Activated CD4-positive, alpha-beta memory T cell treated with anti-CD3 and anti-CD28 coated beads, Interleukin-2, amount 10 ng/mL, durations not matched to agents 7 days and 5 days (primary cell): Measurements from ENCODE around the gene COL4A6. TPM values are rescaled to one million over a fixed set of nuclear protein-coding genes. Genes with fewer than 3 reads are reported as not detected.

Source experiments
- CTCF ChIA-PET: fragments of 350-600 bp; sonication (Branson Sonifier 250); formaldehyde crosslinking; loops from one replicate; lab custom pipeline; 2021; ENCODE audit warnings: antibody characterized with exemption, inconsistent platforms; lab: Charles Lee
- POLR2A ChIA-PET: fragments of 350-600 bp; sonication (Branson Sonifier 250); formaldehyde crosslinking; loops from one replicate; lab custom pipeline; 2021; ENCODE audit warnings: antibody characterized with exemption; lab: Charles Lee
- DNase-seq: peaks from one replicate; pipeline ENCODE4 v3.0.0-alpha.2; 2020
- H3K27ac Mint-ChIP-seq: one replicate; pipeline ENCODE4 v1.8.0; 2021; ENCODE audit warnings: mild to moderate bottlenecking, mixed read lengths
- H3K27me3 Mint-ChIP-seq: one replicate; pipeline ENCODE4 v1.8.0; 2021; ENCODE audit warnings: mixed read lengths
- H3K36me3 Mint-ChIP-seq: one replicate; pipeline ENCODE4 v1.8.0; 2021; ENCODE audit warnings: low read depth, mixed read lengths
- H3K4me1 Mint-ChIP-seq: one replicate; pipeline ENCODE4 v1.8.0; 2021; ENCODE audit warnings: mixed read lengths
- H3K4me3 Mint-ChIP-seq: one replicate; pipeline ENCODE4 v1.8.0; 2021; ENCODE audit warnings: mild to moderate bottlenecking, mixed read lengths
- H3K9me3 Mint-ChIP-seq: one replicate; pipeline ENCODE4 v1.8.0; 2021; ENCODE audit warnings: mixed read lengths
- total RNA-seq, 2 experiments: library from RNA; stranded (reverse); gene quantifications; one replicate each; pipeline ENCODE4 v1.2.3, GENCODE V29; 2021

Gene COL4A6
- total RNA-seq, 2 experiments from 2014 or later, result not detected

DNA sequence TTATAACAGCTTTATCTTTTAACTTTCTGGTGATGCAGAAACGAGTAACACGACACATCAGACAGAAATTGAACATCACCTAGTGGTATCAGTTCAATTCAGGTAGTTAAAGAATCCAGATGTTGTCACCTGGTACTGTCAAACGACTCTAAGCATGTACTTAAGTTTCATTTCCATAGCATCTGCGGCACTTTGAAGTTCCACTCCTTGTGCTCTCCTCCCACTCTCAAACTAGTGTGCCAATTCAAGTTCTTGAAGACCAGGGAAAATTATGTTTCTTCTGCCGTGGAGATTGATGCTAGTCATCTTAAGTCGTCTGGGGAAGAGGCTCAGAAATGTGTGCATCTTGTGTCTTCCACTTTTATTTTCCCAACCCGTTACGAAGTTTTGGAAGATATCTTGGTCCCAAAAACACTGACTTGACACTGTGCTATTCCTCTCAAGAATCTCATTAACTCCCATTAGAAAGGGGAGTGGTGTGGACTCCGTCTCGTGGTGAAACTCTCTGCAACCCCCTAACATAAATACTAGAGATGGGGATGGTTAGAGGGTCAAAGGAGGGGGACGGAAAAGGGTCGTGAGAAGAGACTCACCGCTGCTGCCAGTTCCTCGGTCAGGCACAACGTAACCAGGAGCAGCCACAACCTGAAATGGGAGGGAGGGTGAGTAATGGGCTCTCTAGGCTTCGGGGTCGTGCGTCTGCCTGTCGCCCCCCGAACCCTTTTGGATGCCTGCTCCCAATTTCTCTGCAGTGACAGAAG, 693 bp downstream of the COL4A6 start:
- ChIA-PET CTCF (no interaction called here), POLR2A (no interaction called here)
- DNase-seq, result no peak
- peaks cover 25% of the 10 kb centered on the region for H3K27me3 Mint-ChIP-seq
- no peak overlapping the region for H3K4me3 Mint-ChIP-seq
- H3K36me3 Mint-ChIP-seq, result no peaks in the 10 kb centered on the region
- H3K9me3 Mint-ChIP-seq, result no peaks in the 10 kb centered on the region
- H3K4me1 Mint-ChIP-seq, result no peaks in the 10 kb centered on the region
- no peak overlapping the region for H3K27ac Mint-ChIP-seq

DNA sequence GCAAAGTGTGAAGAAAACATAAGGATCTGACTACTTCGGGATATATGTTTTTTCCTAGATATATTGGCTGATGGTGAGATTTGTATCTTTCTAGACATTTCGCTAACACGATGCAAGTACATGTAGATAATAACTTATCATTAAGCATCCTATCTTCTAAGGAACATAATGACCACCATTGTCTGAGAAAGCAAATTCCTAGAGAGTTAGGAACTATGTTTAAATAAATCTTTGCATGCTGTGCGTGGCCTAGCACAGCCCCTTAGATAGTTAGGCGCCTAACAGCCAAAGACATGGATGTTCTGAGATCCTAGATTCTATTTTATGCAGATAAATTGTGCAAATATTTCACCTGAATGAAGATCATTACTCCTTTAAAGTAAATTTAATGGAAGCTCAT, 3.0 kb downstream of the COL4A6 start:
- ChIA-PET CTCF (no interaction called here), POLR2A (no interaction called here)
- Mint-ChIP-seq H3K4me1 (no peaks in the 10 kb centered on the region), H3K9me3 (no peaks in the 10 kb centered on the region), H3K4me3 (no peak overlapping the region), H3K27ac (no peak overlapping the region), H3K27me3 (peaks cover 22% of the 10 kb centered on the region), H3K36me3 (no peaks in the 10 kb centered on the region)
- DNase-seq, result no peak

DNA sequence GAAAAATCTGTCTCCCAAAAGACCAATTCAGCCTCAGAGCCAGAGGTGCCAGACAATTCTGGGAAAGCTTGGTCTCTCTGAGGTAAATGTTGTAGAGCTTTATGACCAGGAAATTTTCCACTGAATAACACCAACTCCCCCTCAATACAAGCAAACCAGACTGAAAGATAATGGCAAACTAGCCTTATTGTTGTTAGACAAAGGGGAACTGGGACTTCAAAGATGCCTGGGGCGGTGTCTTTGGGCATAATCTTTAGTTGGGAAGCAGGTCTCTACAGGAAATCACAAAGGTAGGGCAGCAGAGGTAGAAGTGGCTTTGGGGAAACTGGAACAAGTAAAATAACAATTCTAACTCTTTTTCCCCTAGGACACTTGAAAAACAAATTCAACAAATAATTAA, 12.0 kb downstream of the COL4A6 start:
- Mint-ChIP-seq H3K27me3 (no peaks in the 10 kb centered on the region), H3K9me3 (no peaks in the 10 kb centered on the region), H3K4me3 (no peak overlapping the region), H3K36me3 (no peaks in the 10 kb centered on the region), H3K27ac (no peak overlapping the region), H3K4me1 (no peaks in the 10 kb centered on the region)
- POLR2A ChIA-PET, result no interaction called here
- CTCF ChIA-PET, result no interaction called here
- DNase-seq, result no peak

DNA sequence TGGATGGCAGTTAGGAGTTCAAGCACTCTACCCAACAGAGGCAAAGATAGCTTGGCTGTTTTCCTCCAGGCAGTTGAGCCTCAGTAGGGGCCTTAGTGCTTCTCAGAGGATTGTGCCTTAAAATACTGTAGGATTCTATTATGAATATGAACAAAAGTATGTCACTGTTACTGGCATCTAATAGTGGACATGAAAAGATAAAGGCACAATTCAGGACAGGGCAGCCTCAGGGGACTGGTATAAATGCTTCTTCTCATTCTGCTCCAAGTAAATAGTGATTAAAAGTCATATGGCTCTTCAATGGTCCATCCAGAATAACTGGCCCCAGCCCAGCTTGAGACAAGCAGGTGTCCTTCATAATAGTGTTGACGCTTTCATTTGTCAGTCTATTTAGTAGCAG, 17.7 kb downstream of the COL4A6 start:
- Mint-ChIP-seq H3K4me1 (no peaks in the 10 kb centered on the region), H3K36me3 (no peaks in the 10 kb centered on the region), H3K27ac (no peak overlapping the region), H3K9me3 (no peaks in the 10 kb centered on the region), H3K27me3 (no peaks in the 10 kb centered on the region), H3K4me3 (no peak overlapping the region)
- ChIA-PET CTCF (no interaction called here), POLR2A (no interaction called here)
- no peak for DNase-seq

DNA sequence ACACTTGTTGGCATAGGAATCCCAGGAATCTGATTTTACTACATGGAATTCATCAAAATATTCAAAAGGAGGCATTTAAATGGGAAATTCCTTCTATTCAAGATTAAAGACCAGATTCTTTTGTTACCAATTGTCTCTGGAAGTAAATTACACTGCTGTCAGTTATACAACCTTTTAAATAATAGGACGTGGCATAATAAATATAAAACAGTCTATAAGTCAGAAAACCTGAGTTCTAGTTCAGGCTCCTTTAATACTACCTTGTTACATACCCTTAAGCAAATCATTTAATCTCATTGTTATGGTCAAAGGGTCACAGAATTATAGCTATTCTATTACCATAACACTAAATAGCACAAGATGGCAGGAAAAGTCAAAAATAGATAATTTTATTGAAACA, 18.8 kb downstream of the COL4A6 start:
- Mint-ChIP-seq H3K9me3 (no peaks in the 10 kb centered on the region), H3K36me3 (no peaks in the 10 kb centered on the region), H3K4me3 (no peak overlapping the region), H3K4me1 (no peaks in the 10 kb centered on the region), H3K27ac (no peak overlapping the region), H3K27me3 (no peaks in the 10 kb centered on the region)
- ChIA-PET POLR2A (no interaction called here), CTCF (no interaction called here)
- DNase-seq, result no peak

DNA sequence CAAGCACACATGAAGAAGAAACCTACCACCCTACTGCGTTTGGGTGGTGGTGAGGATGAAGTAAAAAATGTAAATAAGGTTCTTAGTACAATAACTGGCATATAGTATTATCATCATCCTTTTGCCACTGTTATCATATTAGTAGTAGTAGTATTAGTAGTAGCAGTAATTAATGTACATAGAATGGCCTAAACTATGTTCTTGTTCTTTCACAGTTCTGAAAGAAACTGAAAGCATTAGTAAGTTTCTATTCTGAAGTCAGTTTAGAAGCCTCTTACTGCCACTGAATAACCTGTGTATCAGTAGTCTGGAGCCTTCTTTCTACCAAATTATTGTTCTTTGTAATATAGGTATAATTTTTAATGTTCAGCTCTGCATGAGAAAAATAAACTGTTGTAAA, 21.0 kb downstream of the COL4A6 start:
- H3K4me1 Mint-ChIP-seq, result no peaks in the 10 kb centered on the region
- H3K9me3 Mint-ChIP-seq, result no peaks in the 10 kb centered on the region
- DNase-seq, result no peak
- ChIA-PET POLR2A (no interaction called here), CTCF (no interaction called here)
- no peaks in the 10 kb centered on the region for H3K36me3 Mint-ChIP-seq
- H3K27ac Mint-ChIP-seq, result no peak overlapping the region
- no peak overlapping the region for H3K4me3 Mint-ChIP-seq
- H3K27me3 Mint-ChIP-seq, result no peaks in the 10 kb centered on the region

DNA sequence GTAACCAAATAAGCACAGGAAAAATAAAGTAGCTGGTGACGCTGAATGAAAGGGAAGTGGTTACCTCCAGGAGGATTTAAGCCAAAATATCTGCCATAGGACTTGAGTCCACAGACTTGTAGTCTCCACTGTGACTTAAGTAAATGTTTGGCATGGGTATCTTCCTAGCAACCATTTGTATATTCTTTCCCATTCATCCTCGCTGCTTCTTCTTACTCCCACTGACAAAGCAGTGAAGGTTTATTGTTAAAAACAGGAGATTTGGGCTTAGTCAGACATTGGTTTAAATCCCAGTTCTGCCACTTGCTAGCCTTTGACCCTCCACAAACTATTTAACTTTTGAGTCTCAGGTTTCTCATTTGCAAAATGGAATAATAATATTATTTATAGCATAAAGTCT, 22.3 kb downstream of the COL4A6 start:
- CTCF ChIA-PET, result no interaction called here

DNA sequence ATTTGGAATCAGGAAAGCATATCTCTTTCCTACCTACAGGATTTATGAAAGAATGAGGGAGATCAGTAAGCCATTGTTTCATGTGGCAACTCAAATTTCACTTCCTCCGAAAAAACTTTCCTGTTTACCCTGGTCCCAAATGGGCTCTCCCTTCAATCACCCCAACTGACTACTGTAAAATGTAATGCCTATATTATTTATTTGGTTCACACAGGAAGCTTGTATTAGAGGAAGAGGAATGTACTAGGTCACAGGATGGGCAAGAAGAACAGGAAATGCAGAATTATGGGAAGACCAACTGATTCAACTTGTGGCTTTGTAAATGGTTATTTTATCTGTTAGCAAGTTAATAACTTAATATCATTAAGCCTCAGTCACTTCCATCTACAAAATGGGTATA, 23.1 kb downstream of the COL4A6 start:
- no peaks in the 10 kb centered on the region for H3K27me3 Mint-ChIP-seq
- CTCF ChIA-PET, result no interaction called here
- POLR2A ChIA-PET, result no interaction called here

More for the DNA sequence above, 22.3 kb downstream of the COL4A6 start:
- H3K4me3 Mint-ChIP-seq, result no peak overlapping the region
- H3K4me1 Mint-ChIP-seq, result no peaks in the 10 kb centered on the region
- no peak for DNase-seq
- no peaks in the 10 kb centered on the region for H3K27me3 Mint-ChIP-seq
- H3K27ac Mint-ChIP-seq, result no peak overlapping the region
- POLR2A ChIA-PET, result no interaction called here
- no peaks in the 10 kb centered on the region for H3K9me3 Mint-ChIP-seq
- no peaks in the 10 kb centered on the region for H3K36me3 Mint-ChIP-seq

DNA sequence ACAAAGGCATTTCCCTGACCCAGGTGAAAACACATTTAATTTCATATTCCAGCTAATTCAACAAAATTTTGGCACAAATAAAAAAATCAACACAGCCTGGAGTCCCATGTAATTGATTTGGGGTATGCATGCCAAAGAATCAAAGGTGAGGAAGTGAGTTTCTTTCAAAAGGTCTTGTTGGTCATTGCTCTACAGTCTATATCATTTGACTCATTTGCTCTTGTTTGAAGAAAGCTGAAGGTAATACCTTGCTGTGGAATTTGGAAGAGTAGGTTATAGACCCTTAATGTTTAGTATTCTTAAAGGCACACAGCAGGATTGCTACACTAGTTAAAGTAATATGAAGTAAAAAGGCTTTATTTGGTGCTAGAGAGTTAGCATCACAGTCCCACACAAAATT, 25.4 kb downstream of the COL4A6 start:
- no peak overlapping the region for H3K27ac Mint-ChIP-seq

More for the DNA sequence above, 23.1 kb downstream of the COL4A6 start:
- no peaks in the 10 kb centered on the region for H3K4me1 Mint-ChIP-seq
- H3K27ac Mint-ChIP-seq, result no peak overlapping the region
- no peaks in the 10 kb centered on the region for H3K36me3 Mint-ChIP-seq
- H3K9me3 Mint-ChIP-seq, result no peaks in the 10 kb centered on the region
- no peak overlapping the region for H3K4me3 Mint-ChIP-seq
- no peak for DNase-seq

DNA sequence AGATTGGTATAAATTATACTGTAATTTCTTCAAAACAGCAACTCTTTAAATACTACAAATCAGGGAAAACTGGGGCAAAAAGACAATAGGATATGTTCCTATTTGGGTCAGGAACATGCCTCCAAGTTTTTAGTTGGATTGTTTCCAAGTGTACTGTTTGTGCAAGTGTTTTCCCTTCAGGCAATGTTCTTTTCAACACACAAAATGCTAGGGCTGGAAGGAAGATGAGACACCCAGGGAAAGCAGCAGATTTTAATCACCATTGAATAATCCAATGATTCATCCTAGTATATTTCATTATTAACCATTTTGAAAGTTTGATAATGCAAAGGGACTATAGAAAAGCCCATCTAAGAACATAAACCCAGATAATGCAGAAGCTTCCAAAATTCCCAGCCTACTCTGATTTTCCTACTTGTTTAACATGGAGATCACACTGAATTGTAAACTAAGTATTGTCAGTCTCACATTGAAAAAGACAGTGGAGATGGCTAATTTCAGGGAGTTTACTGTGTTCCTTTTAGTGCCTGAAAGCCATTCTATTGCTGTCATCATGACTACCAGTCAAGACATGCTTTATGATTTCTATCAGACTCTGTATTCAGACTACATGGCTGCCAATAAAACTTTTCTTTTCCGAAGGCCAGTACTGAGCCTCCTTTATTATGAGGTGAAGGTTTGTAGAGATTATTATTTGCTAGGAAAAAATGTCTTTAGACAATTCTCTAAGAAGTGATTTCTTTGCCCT, 38.6 kb downstream of the COL4A6 start:
- Mint-ChIP-seq H3K36me3 (no peaks in the 10 kb centered on the region), H3K27ac (no peak overlapping the region), H3K4me3 (no peak overlapping the region), H3K9me3 (no peaks in the 10 kb centered on the region), H3K4me1 (no peaks in the 10 kb centered on the region), H3K27me3 (no peaks in the 10 kb centered on the region)
- DNase-seq, result no peak
- ChIA-PET CTCF (no interaction called here), POLR2A (no interaction called here)

More for the DNA sequence above, 25.4 kb downstream of the COL4A6 start:
- DNase-seq, result no peak
- ChIA-PET CTCF (no interaction called here), POLR2A (no interaction called here)
- H3K36me3 Mint-ChIP-seq, result no peaks in the 10 kb centered on the region
- H3K9me3 Mint-ChIP-seq, result no peaks in the 10 kb centered on the region
- H3K4me3 Mint-ChIP-seq, result no peak overlapping the region
- H3K4me1 Mint-ChIP-seq, result no peaks in the 10 kb centered on the region
- no peaks in the 10 kb centered on the region for H3K27me3 Mint-ChIP-seq

DNA sequence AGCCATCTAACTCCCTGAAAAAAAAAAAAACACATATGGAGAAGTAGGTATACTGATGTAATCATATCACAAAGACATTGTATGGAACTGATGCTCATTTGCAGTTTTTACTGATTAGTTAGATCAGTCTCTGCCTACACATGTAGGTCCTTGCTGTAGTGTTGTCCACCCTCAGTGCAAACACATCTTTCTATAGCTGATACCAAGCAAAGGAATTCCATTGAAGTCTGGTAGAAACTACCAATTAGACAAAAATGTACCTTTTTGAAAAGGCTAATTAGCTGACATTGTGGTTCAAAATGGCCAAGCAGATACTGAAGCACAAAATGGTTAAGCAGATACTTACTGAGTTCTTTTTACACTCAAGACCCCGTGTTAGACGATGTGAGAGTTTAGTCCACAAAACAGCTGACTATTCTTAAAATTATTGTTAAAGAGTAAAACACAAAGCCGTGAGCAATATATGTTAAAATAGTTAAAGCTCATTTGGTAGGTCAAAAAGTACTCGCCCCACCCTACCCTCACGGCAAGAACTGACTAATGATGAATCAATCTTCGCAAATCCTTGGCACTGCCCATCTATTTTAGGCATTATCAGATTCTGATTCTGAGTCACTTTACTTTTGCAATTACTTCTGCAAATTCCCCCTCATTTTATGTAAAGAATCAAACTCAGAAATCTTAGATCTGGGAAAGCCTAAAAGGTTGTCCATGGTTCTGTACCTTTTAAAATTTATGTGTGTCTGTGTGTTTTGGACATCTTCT, 40.4 kb downstream of the COL4A6 start:
- CTCF ChIA-PET, result no interaction called here
- Mint-ChIP-seq H3K4me3 (no peak overlapping the region), H3K27me3 (no peaks in the 10 kb centered on the region), H3K36me3 (no peaks in the 10 kb centered on the region), H3K27ac (no peak overlapping the region), H3K4me1 (no peaks in the 10 kb centered on the region), H3K9me3 (no peaks in the 10 kb centered on the region)
- no peak for DNase-seq
- POLR2A ChIA-PET, result no interaction called here

DNA sequence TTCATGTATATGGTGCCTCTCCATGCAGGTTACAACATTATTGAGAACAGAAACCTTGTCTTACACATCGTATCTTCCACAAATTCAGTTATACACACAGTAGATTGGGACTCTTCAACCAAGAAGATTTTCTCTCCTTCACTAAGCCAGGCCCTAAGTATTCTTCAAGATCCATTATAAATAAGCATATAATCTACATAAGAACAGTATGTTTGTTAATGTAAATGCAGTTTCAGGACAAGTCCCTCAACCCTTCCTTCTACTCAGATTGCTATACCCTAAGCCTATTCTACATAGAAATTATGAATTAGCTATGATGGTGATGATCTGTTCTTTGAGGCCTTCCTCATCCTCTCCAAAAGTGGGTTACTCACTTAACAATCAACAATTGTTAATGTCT, 41.2 kb downstream of the COL4A6 start:
- Mint-ChIP-seq H3K4me3 (no peak overlapping the region), H3K27me3 (no peaks in the 10 kb centered on the region), H3K9me3 (no peaks in the 10 kb centered on the region), H3K36me3 (no peaks in the 10 kb centered on the region), H3K27ac (no peak overlapping the region), H3K4me1 (no peaks in the 10 kb centered on the region)
- DNase-seq, result no peak
- ChIA-PET POLR2A (no interaction called here), CTCF (no interaction called here)

DNA sequence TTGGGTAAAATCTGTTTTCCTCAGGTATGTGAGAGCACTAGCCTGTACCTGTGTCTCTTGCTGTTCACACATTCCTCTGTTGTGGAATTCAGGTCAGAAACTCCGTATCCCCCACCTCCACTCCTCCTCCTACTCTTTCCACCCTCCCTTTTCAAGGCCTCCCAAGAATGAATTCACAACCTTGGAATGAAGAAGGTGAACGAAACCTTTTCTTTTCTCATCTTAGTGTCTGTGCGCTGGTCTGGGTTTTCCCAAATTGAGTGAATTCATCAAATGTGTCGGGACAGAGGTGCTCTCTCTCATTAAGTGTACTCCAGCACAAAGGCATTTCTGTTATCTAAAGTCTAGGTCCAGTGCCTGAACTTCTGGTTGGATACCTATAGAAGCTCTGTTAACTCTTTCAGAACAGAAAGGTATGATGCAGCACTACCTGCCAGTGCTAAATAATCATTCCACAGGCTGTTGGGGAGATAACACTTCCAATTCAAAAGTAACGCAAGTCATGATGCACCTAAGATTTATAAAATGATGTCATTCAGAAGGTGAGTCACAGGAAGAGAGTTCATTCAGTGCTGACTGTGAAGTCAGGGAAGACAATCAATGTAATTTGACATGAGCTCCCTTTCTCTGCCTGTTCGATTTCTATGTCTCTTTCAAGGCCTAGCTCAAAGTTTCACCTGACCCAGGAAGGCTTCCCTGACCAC, 41.9 kb downstream of the COL4A6 start:
- DNase-seq, result no peak
- Mint-ChIP-seq H3K9me3 (no peaks in the 10 kb centered on the region), H3K27ac (no peak overlapping the region), H3K36me3 (no peaks in the 10 kb centered on the region), H3K27me3 (no peaks in the 10 kb centered on the region), H3K4me3 (no peak overlapping the region), H3K4me1 (no peaks in the 10 kb centered on the region)
- POLR2A ChIA-PET, result no interaction called here
- CTCF ChIA-PET, result no interaction called here
